SK-N-SH (cell line): ENCODE results near the gene NEGR1. TPM values are rescaled to one million over a fixed set of nuclear protein-coding genes. Genes with fewer than 3 reads are reported as not detected.

Experiments used
- CTCF ChIA-PET: fragments of 300-600, 350-600 bp; formaldehyde crosslinking; extraction: SDS; loops from one replicate; lab custom pipeline; 2021; lab: Yijun Ruan, JAX
- POLR2A ChIA-PET: fragments of 350-600 bp; sonication (Branson Sonifier 250); formaldehyde crosslinking; extraction: SDS; loops from one replicate; lab custom pipeline; 2020; ENCODE audit warnings: antibody characterized with exemption, inconsistent platforms; lab: Yijun Ruan, JAX
- DNase-seq: peaks from one replicate; pipeline ENCODE4 v3.0.0; 2012
- H2AFZ ChIP-seq: fragments of 200-600 bp; sonication (generic); 2 replicates; pipeline ENCODE4 v1.8.1; 2016; ENCODE audit warnings: antibody characterized with exemption, mild to moderate bottlenecking, low read depth
- H3F3A ChIP-seq: fragments of 200-600 bp; sonication (generic); replicated peaks from 2 replicates; pipeline ENCODE3; 2016; ENCODE audit warnings: antibody characterized with exemption, mild to moderate bottlenecking; ENCODE audit not compliant: insufficient read depth
- H3K27ac ChIP-seq, 2 experiments: fragments of 200-500 bp in 1 of 2; fragments of 200-600 bp in 1 of 2; sonication (Bioruptor generic) in 1 of 2; sonication (generic), shearing (Covaris generic) in 1 of 2; 2 replicates each; pipeline versions ENCODE4 v1.5.1 to v1.6.1; 2014 to 2016; ENCODE audit warnings: low read depth in 2 of 2, inconsistent platforms in 1 of 2, low read length in 1 of 2, mild to moderate bottlenecking in 1 of 2, mixed read lengths in 1 of 2
- H3K27me3 ChIP-seq: fragments of 200-600 bp; sonication (generic), shearing (Covaris generic); 2 replicates; pipeline ENCODE4 v1.6.1; 2016; ENCODE audit warnings: mixed run types; ENCODE audit not compliant: insufficient read depth
- H3K36me3 ChIP-seq, 2 experiments: fragments of 200-500 bp in 1 of 2; fragments of 200-600 bp in 1 of 2; sonication (Bioruptor generic) in 1 of 2; sonication (generic) in 1 of 2; replicated peaks in 1 of 2; 2 replicates each; pipeline versions ENCODE3 to v1.5.1; 2014 to 2016; ENCODE audit warnings: low read length in 1 of 2, mild to moderate bottlenecking in 1 of 2; ENCODE audit not compliant: insufficient read depth in 2 of 2, control insufficient read depth in 1 of 2
- H3K4me1 ChIP-seq, 2 experiments: fragments of 200-500 bp in 1 of 2; fragments of 200-600 bp in 1 of 2; sonication (Bioruptor generic) in 1 of 2; sonication (generic), shearing (Covaris generic) in 1 of 2; 2 replicates each; pipeline versions ENCODE4 v1.5.1 to v1.6.1; 2014 to 2016; ENCODE audit warnings: low read depth in 1 of 2, low read length in 1 of 2, mixed run types in 1 of 2; ENCODE audit not compliant: insufficient read depth in 2 of 2, control insufficient read depth in 1 of 2
- H3K4me2 ChIP-seq: fragments of 200-600 bp; sonication (generic), shearing (Covaris generic); 2 replicates; pipeline ENCODE4 v1.6.1; 2017; ENCODE audit warnings: mixed run types
- H3K4me3 ChIP-seq, 2 experiments: fragments of 200-500 bp in 1 of 2; fragments of 200-600 bp in 1 of 2; sonication (Bioruptor generic) in 1 of 2; sonication (generic), shearing (Covaris generic) in 1 of 2; 2 replicates each; pipeline versions ENCODE4 v1.5.1 to v1.8.1; 2014 to 2016; ENCODE audit warnings: low read depth in 2 of 2, inconsistent platforms in 1 of 2, low read length in 1 of 2, mild to moderate bottlenecking in 1 of 2, mixed read lengths in 1 of 2, moderate library complexity in 1 of 2
- H3K79me2 ChIP-seq: fragments of 200-600 bp; sonication (generic); 2 replicates; pipeline ENCODE4 v1.8.1; 2017; ENCODE audit warnings: mild to moderate bottlenecking; ENCODE audit not compliant: insufficient read depth
- H3K9ac ChIP-seq: fragments of 200-600 bp; sonication (generic); 2 replicates; pipeline ENCODE4 v1.6.1; 2017; ENCODE audit warnings: mixed run types
- H3K9me2 ChIP-seq: fragments of 200-600 bp; sonication (generic); 2 replicates; pipeline ENCODE4 v1.6.1; 2017; ENCODE audit warnings: mixed run types
- H3K9me3 ChIP-seq: fragments of 200-600 bp; sonication (generic); 2 replicates; pipeline ENCODE4 v1.6.1; 2017; ENCODE audit warnings: mixed run types, mild to moderate bottlenecking, moderate library complexity
- H4K20me1 ChIP-seq: fragments of 200-600 bp; sonication (generic); 2 replicates; pipeline ENCODE4 v1.6.1; 2017; ENCODE audit warnings: mild to moderate bottlenecking, mixed run types; ENCODE audit not compliant: insufficient read depth
- CTCF ChIP-seq: fragments of 200-600 bp; sonication (generic); IDR thresholded peaks from 2 replicates; pipeline ENCODE4 v1.6.1; 2017; ENCODE audit warnings: antibody characterized with exemption, mild to moderate bottlenecking, moderate library complexity
- EP300 ChIP-seq, 2 experiments: IDR thresholded peaks; 2 replicates each; pipeline versions ENCODE4 v1.4.0 to v1.6.1; 2012; ENCODE audit warnings: borderline replicate concordance in 1 of 2, low read depth in 1 of 2, low read length in 1 of 2
- JUND ChIP-seq: IDR thresholded peaks from 2 replicates; pipeline ENCODE4 v1.4.0; 2012
- RCOR1 ChIP-seq: fragments of 150-350 bp; IDR thresholded peaks from 2 replicates; pipeline ENCODE4 v1.6.1; 2017; ENCODE audit warnings: antibody characterized with exemption, low read length
- SIN3A ChIP-seq: IDR thresholded peaks from 2 replicates; pipeline ENCODE4 v1.6.1; 2012; ENCODE audit warnings: low read depth, mild to moderate bottlenecking, low read length, moderate library complexity, borderline replicate concordance
- SMC3 ChIP-seq: IDR thresholded peaks from 2 replicates; pipeline ENCODE4 v1.6.1; 2012; ENCODE audit warnings: low read depth, low read length, improper control_type of control experiment
- TAF1 ChIP-seq: IDR thresholded peaks from 2 replicates; pipeline ENCODE4 v1.6.1; 2012; ENCODE audit warnings: low read depth, mild to moderate bottlenecking, low read length, moderate library complexity, borderline replicate concordance
- YY1 ChIP-seq: IDR thresholded peaks from 2 replicates; pipeline ENCODE4 v1.4.0; 2012; ENCODE audit warnings: low read depth, mild to moderate bottlenecking
- WGBS: methylation state at CpG from one replicate; pipeline ENCODE4 v1.1.6; 2017; ENCODE audit warnings: low lambda C conversion rate; 5-methylcytosine and 5-hydroxymethylcytosine counted together
- polyA plus RNA-seq, 3 experiments: library from polyadenylated mRNA; depleted of rRNA; stranded (reverse); fragments of >200 nt; gene quantifications; 2 replicates each; pipeline ENCODE4 v1.2.3, GENCODE V29; 2012
- TF ChIP-seq, protein P1 (sequence below): IDR thresholded peaks from 2 replicates; pipeline ENCODE4 v1.4.0; 2012; ENCODE audit warnings: low read depth, borderline replicate concordance
- TF ChIP-seq, protein P2 (sequence below): IDR thresholded peaks from 2 replicates; pipeline ENCODE4; 2012
- TF ChIP-seq, protein P3 (sequence below): IDR thresholded peaks from 2 replicates; pipeline ENCODE4 v1.6.1; 2012; ENCODE audit warnings: mild to moderate bottlenecking, low read depth, low read length, moderate library complexity
- TF ChIP-seq, protein P4 (sequence below): fragments of 150-350 bp; IDR thresholded peaks from 2 replicates; pipeline ENCODE4 v1.6.1; 2016; ENCODE audit warnings: mild to moderate bottlenecking, low read depth, low read length

The NEGR1 gene
- polyA plus RNA-seq, 1 of the 3 experiments (the other 2 are of a cell fraction) = 0.21 TPM

DNA sequence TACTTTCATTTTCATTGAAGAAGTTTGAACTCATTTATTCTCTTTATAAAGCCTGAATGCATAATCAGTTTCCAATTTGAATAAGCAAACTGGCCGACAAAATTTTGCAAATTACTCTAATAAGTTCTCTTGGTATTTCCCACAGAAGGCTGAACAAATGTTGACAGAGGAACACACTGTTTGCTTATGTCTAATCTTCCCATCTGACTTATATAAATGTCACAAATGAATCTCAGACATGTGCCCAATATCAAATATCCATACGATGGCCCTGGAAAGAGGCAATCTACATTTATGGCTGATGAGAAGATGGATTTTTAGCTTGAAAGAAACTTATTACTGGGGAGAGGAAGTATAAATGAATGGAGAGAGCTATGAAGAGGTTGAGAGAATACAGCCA lies 820.9 kb downstream of the NEGR1 start:
- Histone ChIP-seq H3K79me2 (no peaks in the 10 kb centered on the region), H3K4me2 (no peak overlapping the region), H3K4me1 (peaks cover 0 to 3% of the 10 kb centered on the region in 2 experiments; a peak in 2 of 4 replicates), H3K36me3 (no peaks in the 10 kb centered on the region), H3K27me3 (no peaks in the 10 kb centered on the region), H3K4me3 (no peak overlapping the region), H3K9me2 (no peaks in the 10 kb centered on the region), H3K27ac (no peak overlapping the region), H2AFZ (no peak overlapping the region), H4K20me1 (no peaks in the 10 kb centered on the region), H3F3A (no peaks in the 10 kb centered on the region), H3K9ac (no peak overlapping the region), H3K9me3 (no peaks in the 10 kb centered on the region)
- TF ChIP-seq, protein P1, sequence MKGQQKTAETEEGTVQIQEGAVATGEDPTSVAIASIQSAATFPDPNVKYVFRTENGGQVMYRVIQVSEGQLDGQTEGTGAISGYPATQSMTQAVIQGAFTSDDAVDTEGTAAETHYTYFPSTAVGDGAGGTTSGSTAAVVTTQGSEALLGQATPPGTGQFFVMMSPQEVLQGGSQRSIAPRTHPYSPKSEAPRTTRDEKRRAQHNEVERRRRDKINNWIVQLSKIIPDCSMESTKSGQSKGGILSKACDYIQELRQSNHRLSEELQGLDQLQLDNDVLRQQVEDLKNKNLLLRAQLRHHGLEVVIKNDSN = no peak
- no peak for TF ChIP-seq CTCF
- no peak for TF ChIP-seq SMC3
- no peak for TF ChIP-seq EP300 (IDR thresholded peaks at IDR 0.05; ENCODE audit: borderline replicate concordance in 1 of 2, low read depth in 1 of 2, low read length in 1 of 2)
- TF ChIP-seq SIN3A = no peak
- TF ChIP-seq, protein P2, sequence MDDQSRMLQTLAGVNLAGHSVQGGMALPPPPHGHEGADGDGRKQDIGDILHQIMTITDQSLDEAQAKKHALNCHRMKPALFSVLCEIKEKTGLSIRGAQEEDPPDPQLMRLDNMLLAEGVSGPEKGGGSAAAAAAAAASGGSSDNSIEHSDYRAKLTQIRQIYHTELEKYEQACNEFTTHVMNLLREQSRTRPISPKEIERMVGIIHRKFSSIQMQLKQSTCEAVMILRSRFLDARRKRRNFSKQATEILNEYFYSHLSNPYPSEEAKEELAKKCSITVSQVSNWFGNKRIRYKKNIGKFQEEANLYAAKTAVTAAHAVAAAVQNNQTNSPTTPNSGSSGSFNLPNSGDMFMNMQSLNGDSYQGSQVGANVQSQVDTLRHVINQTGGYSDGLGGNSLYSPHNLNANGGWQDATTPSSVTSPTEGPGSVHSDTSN = no peak
- TF ChIP-seq RCOR1 = no peak
- TF ChIP-seq TAF1 = no peak
- TF ChIP-seq, protein P3, sequence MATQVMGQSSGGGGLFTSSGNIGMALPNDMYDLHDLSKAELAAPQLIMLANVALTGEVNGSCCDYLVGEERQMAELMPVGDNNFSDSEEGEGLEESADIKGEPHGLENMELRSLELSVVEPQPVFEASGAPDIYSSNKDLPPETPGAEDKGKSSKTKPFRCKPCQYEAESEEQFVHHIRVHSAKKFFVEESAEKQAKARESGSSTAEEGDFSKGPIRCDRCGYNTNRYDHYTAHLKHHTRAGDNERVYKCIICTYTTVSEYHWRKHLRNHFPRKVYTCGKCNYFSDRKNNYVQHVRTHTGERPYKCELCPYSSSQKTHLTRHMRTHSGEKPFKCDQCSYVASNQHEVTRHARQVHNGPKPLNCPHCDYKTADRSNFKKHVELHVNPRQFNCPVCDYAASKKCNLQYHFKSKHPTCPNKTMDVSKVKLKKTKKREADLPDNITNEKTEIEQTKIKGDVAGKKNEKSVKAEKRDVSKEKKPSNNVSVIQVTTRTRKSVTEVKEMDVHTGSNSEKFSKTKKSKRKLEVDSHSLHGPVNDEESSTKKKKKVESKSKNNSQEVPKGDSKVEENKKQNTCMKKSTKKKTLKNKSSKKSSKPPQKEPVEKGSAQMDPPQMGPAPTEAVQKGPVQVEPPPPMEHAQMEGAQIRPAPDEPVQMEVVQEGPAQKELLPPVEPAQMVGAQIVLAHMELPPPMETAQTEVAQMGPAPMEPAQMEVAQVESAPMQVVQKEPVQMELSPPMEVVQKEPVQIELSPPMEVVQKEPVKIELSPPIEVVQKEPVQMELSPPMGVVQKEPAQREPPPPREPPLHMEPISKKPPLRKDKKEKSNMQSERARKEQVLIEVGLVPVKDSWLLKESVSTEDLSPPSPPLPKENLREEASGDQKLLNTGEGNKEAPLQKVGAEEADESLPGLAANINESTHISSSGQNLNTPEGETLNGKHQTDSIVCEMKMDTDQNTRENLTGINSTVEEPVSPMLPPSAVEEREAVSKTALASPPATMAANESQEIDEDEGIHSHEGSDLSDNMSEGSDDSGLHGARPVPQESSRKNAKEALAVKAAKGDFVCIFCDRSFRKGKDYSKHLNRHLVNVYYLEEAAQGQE = no peak
- TF ChIP-seq, protein P4, sequence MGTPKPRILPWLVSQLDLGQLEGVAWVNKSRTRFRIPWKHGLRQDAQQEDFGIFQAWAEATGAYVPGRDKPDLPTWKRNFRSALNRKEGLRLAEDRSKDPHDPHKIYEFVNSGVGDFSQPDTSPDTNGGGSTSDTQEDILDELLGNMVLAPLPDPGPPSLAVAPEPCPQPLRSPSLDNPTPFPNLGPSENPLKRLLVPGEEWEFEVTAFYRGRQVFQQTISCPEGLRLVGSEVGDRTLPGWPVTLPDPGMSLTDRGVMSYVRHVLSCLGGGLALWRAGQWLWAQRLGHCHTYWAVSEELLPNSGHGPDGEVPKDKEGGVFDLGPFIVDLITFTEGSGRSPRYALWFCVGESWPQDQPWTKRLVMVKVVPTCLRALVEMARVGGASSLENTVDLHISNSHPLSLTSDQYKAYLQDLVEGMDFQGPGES = no peak
- no peak for TF ChIP-seq JUND
- no peak for TF ChIP-seq YY1
- WGBS = 51% methylated on average over 2 of the region's 2 CpGs
- ChIA-PET POLR2A (no interaction called here), CTCF (no interaction called here)
- no peak for DNase-seq
